GM12873 (cell line): ENCODE results near the gene BICC1.

Source experiments
- CTCF ChIP-seq: IDR thresholded peaks from 2 replicates; pipeline ENCODE4 v1.5.1; 2012; ENCODE audit warnings: low read depth, mild to moderate bottlenecking, moderate library complexity, low read length, control low read depth; ENCODE audit not compliant: insufficient read depth; ENCODE audit errors: missing control alignments

Gene BICC1

GRCh38 chr10:58700591-58700990 lies 187.9 kb downstream of the BICC1 start:
- no peak for TF ChIP-seq CTCF

- no peak for TF ChIP-seq CTCF
Measured at GRCh38 chr10:58701405-58702135, 188.9 kb downstream of the BICC1 start.

GRCh38 chr10:58704226-58704625 lies 191.6 kb downstream of the BICC1 start:
- TF ChIP-seq CTCF = no peak

- no peak for TF ChIP-seq CTCF
Measured at GRCh38 chr10:58704671-58705141, 192.0 kb downstream of the BICC1 start.

GRCh38 chr10:58706836-58707235 lies 194.2 kb downstream of the BICC1 start:
- no peak for TF ChIP-seq CTCF

- no peak for TF ChIP-seq CTCF
Measured at GRCh38 chr10:58712141-58712540, 199.5 kb downstream of the BICC1 start.

- no peak for TF ChIP-seq CTCF
Measured at GRCh38 chr10:58712982-58713381, 200.3 kb downstream of the BICC1 start.
